GM19025 (cell line): Measurements from ENCODE around the gene TPO.
"Not testable (repeated sequence)": the region's sequence is repeated elsewhere in the genome, so short reads cannot be mapped to it uniquely, and the experiment has no call there.

Source experiments
- ATAC-seq: cut with Tn5 transposase; IDR thresholded peaks from one replicate; pipeline ENCODE4 v1.9.1; 2021; ENCODE audit warnings: mild to moderate bottlenecking, low read depth, moderate library complexity; ENCODE audit not compliant: unreplicated experiment

Gene TPO

DNA sequence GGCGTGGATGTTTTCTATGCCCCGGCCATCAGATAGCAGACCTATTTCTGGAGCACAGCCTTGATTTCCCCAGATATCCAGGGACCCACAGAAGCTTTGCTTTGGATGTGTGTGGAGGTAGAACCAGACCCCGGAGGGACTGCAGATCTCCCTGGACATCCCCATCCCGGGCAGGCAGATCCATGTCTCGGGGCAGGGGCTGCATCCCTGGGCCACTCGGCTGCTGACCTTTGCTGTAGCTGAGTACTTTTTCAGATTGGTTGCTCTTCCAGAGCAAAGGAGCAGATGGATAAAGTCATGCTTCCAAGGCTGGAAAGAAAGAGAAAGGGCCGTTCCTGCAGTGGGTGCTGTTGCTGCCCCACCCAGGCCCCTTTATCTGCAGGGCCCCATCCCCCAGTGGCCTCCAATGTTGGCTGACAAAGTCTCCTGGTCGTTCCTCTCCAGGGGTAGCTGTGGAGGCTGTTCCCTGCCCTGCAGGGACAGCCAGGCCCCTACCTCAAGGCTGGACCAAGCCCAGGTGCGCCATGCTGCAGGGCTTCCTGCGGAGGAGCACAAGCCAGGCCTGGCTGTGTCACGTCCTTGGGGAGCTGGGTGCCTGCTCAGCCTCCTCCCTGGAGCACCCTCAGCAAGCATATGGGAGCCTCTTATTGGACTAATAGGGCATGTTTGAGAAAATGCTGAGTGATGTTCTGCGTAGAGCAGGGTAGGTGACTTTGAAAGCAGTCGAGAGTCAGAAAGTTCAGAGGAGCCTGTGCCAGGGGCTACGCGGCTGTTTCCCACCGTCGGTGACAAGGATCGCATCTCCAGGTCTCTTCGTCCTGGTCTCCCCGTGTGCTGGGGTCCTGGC, 68.4 kb downstream of the TPO start:
- ATAC-seq: no peak

DNA sequence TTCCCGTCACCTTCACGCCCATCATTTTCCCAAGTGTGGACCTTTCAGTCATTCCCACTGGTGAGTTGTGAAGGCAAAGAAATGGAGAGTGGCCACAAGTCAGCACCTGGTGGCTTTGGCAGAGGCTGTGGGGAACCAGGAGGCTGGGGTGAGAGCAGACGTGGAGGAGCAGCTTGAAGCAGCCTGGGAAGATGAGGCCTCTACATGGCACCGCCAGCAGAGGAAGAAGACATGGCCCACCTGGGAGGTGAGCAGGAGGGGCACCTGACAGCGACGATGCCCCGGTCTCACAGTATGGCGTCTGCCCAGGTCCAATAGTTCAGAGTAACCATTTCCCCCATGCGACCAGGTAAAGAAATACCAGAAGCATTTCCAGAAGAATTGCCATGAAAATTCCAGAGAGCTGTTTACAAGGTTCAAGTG, 69.0 kb downstream of the TPO start:
- no peak for ATAC-seq

DNA sequence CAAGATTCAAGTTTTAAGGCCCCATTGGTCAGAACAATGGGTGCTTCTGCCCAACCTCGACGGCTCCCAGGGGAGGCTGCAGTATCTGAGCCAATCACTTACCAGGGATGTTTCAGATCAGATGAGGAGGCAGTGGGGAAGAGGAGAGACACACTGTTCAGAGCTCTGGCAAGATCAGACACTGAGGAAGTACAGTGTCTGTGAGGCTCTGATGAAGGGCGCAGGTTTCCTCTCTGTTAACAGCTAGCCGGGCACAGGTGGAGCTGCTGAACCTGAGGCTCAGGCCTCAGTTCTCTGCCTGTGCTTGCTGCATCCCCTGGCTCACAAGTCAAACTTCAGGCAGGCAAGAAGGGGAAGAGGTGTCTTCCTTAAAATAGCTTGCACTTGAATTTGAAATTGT, 69.7 kb downstream of the TPO start:
- no peak for ATAC-seq

DNA sequence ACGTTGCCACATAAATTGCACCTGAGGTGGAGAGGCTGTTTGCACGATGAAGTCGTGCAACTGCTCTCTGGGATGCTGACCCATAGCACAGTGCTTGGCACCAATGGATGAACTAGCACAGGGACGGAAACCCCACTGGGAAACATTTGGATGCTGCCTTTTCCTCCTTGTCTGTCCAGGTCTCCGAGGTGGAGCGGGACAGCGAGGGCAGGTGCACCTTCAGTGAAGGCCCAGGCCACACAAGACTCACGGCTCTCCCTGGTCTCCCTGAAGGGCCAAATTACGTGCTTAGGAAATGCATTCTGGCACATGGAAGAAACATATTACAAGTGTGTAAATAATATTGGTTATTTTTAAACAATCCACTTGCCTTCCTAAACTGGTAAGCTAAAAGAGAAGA, 70.3 kb downstream of the TPO start:
- ATAC-seq: no peak

DNA sequence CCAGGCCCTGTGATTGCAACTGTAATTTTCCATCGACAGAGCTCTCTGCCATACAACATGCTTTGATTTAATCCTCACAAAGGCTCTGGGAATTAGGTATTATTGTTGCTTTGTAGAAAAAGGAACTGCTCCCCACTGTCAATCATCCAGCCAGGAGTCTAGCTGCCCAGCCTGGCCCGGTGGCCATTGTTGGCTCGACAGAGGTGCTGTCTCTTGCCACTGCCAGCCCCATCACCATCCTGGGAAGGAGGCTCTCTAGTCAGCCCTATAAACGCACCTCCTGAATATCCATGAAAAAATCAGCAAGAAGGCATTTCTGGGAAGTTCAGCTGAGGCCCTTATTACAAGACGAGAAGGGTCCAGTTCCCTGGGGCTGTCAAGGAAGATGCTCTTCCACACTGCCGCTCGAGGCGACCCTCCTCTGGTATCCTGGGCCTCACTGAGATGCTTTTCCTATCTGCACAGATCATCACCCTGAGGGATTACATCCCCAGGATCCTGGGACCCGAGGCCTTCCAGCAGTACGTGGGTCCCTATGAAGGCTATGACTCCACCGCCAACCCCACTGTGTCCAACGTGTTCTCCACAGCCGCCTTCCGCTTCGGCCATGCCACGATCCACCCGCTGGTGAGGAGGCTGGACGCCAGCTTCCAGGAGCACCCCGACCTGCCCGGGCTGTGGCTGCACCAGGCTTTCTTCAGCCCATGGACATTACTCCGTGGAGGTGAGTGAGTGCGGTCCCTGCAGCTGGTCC, 71.0 kb downstream of the TPO start:
- ATAC-seq: no peak

DNA sequence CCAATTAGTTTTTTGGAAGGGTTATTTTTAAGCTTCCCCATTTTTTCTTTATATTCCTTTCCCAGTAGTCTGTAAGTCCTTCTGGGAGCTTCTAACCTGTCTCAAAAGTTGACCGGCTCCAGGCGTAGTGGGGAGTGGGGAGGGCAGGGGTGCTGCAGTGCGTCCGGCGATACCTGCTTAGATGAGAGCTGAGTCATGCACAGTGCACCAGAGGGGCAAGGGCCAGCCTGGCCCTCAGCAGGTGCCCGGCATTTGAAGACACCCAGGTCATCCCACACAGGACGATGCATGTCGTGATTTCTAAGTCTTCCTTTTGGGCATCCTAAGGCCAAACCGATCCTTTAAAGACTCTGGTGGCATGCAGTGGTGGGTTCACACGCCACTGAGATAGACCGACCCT, 73.4 kb downstream of the TPO start:
- no peak for ATAC-seq

DNA sequence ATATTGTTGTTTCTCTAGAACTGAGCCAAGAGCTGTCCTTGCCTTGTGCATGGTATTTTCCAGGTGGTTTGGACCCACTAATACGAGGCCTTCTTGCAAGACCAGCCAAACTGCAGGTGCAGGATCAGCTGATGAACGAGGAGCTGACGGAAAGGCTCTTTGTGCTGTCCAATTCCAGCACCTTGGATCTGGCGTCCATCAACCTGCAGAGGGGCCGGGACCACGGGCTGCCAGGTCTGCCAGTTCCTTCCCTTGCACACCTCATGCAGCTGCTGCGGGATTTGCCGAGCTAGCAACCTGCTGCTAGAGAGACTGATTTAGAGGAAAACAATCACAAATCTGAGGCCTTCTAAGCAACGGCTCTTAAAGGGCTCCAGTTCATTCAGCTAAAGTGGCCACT, 74.5 kb downstream of the TPO start:
- no peak for ATAC-seq

DNA sequence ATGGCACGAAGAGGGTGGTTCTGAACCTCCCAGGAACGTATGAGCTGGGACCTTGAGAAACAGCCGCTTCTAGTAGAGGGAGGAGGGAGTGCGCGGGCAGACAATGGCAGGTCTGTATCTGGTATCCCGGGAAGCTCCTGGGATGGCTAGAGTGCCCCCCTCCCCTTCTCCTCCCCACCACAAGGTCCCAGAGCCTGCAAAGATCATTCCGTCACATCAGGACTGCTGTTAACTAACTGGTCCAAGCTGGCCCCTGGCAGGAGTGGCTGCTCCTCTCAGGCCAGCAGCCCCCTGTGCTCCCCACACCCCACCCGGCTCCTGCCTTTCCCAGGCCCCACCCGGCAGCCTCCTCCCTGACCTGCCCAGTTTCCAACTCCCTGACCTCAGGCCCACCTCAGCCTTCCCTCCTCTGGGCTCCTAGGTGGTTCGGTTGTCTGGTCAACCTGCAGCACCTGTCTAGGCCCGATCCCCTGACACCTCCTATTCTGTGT, 75.0 kb downstream of the TPO start:
- no peak for ATAC-seq

DNA sequence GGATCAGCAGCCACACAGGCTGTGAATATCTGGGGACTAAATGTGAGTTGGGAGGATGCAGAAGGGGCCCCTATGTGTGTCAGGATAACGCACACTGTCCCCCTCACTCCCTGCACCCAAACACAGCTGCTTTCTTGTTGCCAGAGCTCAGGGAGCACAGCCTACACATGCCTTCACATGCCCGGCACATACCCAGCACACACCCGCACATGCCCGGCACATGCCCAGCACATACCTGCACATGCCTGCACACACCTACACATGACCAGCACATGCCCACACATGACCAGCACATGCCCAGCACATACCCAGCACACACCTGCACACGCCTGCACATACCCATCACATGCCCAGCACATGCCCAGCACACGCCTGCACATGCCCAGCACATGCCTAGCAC, 75.6 kb downstream of the TPO start:
- ATAC-seq: no peak

DNA sequence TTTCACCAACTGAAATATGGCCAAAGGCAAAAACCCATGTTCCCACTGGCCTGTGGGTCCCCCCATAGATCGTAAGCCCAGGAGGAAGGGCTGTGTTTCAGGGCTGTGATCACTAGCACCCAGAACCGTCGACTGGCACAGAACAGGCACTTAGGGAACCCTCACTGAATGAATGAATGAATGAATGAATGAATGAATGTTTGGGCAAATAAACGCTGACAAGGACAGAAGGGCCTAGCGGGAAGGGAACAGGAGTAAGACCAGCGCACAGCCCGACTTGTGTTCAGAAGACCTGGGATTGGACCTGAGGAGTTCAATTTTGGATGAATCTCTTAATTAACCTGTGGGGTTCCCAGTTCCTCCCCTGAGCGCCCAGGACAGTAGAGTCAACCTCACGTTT, 76.2 kb downstream of the TPO start:
- ATAC-seq: no peak

DNA sequence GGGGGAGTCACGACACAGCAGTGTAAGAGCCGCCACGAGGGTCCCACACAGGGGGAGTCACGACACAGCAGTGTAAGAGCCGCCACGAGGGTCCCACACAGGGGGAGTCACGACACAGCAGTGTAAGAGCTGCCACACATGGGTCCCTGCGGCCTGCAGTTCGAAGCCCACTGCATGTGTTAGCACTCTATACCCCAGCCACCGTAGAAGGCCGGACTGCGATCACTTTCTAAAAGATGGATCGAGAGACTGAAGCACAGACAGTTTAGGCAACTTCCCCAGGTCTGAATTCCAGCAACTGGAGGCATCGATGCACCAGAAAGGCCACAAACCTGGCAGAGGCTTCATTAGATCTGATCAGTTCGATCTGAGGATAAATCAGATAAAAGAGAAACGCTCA, 77.1 kb downstream of the TPO start:
- ATAC-seq: not testable (repeated sequence)

DNA sequence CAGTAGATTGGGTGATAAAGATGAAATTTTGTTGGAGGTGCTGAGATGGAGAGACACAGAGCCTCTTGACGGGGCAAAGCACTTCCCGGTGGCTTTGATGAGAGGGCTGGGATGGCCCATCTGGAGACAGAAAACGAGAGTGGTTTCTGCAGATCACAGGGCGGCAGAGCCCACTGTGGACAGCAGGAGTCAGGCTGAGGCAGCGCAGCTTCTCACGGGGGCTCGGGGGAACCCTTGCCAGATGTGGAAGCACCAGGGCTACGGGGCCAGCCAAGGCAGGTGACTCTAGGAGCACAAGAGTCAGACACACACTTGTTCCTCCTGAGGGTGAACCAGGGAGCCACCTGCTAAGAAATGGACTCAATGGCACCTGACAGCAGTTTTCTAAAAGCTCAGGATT, 78.5 kb downstream of the TPO start:
- no peak for ATAC-seq

DNA sequence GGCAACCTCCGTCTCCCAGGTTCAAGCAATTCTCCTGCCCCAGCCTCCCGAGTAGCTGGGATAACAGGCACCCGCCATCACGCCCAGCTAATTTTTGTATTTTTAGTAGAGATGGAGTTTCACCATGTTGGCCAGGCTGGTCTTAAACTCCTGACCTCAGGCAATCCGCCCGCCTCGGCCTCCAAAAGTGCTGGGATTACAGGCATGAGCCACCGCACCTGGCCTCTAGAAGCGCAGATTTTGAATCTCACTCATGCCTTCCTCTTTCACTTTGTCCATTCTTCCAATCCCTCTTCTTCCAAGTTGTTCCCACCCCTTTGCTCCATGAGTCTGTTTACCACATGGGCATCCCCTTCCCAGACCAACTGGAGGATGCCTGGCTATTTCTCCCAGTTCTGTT, 79.0 kb downstream of the TPO start:
- not testable (repeated sequence) for ATAC-seq

DNA sequence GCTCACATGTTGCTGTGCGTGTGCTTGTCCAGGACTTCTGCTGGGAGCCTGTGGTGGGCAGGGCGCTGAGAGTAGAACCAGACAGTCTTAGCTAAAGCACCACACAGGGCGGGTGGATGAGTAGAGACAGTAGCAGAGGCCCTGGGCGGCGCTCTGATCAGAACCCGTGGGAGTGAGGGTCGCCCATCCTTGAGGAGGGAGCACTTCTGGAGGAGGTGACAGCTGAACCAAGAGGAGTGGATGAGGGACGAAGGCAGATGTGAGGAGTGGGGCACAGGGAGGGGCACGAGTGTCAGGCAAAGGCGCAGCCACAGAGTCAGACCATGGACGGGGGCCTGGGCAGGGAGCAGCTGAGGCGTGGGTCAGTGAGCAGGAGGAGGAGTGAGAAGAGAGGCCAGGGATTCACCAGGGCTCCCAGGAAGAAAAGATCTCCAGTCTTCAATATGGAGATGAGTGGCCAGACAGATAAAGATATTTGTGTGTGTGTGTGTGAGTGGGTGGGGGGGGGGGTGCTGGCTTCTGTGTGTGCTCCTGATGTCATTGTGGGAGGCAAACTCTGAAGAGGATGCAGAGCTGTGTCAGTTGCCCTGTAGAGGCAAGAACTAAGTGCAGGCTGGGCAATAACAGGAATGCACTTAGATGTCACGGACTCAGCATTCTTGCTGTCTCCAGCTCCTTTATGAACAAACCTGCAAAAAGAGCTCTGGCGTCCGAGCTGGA, 79.6 kb downstream of the TPO start:
- no peak for ATAC-seq

DNA sequence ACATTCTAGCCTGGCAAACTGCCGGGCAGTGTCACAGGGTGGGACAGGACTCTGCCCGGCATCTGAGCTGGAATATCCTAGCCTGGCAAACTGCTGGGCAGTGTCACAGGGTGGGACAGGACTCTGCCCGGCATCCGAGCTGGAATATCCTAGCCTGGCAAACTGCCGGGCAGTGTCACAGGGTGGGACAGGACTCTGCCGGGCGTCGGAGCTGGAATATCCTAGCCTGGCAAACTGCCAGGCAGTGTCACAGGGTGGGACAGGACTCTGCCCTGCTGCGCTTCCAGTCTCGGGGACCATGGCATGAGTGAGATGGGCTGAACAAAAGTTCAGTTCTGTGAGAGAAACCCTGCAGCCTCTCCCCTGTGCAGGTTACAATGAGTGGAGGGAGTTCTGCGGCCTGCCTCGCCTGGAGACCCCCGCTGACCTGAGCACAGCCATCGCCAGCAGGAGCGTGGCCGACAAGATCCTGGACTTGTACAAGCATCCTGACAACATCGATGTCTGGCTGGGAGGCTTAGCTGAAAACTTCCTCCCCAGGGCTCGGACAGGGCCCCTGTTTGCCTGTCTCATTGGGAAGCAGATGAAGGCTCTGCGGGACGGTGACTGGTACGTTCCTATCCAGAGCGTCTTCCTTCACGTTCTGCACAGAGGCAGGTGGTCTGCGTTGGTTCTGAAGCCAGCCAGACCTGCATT, 80.3 kb downstream of the TPO start:
- ATAC-seq: no peak

DNA sequence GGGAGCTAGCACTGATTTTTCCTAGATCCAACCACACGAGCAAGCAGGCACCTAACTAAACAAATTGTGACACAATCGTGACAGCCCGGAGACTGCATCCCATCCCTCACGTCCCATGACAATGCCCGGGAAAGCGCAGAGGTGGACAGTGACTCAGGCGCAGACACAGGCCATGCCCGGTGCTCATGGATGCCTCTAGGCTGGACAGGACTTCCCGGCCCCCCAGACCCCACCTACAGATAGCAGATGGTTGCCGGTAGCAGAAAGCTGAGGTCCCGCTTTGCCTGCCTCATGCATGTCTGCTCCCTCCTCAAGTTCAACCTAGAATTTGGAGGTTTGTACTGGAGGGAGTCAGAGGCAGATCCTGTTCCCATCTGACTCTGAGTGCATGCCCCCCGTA, 81.0 kb downstream of the TPO start:
- no peak for ATAC-seq

DNA sequence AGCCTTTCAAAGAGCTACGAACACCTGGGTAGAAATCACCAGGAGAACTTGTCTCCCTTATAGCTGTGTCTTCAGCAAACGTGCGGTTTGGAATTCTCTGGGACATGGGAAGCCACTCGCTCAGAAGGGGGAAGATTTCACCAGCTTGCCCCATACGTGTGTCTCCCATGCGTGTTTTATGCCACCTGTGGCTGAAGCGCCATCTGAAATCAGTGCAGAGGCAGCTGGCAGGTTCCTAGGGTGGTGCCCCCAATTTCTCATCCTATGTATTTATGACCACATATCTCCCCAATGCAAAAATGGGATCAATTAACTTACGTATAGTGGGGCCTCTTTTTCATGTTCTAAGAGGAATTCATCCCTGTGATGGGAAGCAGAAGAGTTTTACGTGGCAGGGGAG, 81.6 kb downstream of the TPO start:
- ATAC-seq: no peak

DNA sequence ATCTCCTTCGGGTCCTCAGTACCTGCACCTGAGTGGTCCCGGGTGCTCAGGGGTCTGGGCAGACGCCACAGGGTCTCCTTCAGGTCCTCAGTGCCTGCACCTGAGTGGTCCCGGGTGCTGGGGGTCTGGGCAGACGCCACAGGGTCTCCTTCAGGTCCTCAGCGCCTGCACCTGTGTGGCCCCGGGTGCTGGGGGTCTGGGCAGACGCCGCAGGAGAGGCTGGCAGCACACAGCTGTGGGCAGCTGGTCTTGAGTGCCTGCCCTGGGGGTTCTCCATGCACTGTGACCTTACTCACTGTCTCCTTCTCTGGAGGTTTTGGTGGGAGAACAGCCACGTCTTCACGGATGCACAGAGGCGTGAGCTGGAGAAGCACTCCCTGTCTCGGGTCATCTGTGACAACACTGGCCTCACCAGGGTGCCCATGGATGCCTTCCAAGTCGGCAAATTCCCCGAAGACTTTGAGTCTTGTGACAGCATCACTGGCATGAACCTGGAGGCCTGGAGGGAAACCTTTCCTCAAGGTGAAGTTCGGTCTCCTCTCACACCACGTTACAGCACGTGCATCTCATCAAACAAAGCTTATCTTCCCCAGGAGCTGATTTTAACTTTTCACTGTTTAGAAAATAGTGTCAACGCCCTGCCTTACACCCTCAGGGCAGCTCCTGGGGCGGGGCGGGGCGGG, 82.6 kb downstream of the TPO start:
- ATAC-seq: no peak

DNA sequence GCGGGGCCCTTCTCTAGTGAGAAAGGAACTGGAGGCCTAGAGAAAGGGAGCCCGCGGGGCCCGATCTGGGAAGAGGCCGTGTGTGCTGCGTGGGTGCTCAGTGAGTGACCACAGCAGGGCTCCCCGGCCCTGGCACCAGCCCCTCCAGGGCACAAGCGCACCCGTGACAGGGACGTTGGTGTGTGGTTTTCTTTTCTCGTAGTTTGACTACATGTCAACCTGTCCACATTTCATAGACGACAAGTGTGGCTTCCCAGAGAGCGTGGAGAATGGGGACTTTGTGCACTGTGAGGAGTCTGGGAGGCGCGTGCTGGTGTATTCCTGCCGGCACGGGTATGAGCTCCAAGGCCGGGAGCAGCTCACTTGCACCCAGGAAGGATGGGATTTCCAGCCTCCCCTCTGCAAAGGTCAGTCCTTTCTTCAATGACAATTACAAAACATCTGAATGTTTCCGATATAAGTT, 83.1 kb downstream of the TPO start:
- ATAC-seq: no peak

DNA sequence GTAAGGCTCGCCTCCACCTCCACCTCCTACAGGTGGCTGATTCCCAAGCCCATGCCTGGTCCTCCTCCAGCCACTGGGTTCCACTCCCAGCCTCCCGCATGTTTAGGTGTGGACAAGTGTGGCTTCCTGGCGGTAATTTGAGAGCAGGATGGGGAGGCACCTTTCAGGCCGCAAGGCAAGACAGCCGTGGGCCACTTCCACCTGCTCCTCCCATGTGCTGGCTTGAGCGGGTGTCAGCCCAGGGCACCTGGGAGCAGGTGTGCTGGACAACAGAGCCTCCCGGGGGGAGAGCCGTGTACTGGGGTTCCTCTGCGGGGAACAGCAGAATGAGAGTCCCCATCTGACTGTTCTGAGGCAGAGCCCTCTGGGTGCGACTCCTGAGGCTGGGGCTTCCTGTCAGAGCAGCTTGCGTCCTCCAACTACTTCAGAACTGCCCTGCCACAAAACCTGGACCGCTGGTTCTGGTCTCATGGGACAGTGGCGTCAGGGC, 83.9 kb downstream of the TPO start:
- no peak for ATAC-seq
